ENCODE data around the gene APBB1IP. TPM values are rescaled to one million over a fixed set of nuclear protein-coding genes. Genes with fewer than 3 reads are reported as not detected.

The APBB1IP gene
- total and polyA plus RNA-seq, 9 of the 15 experiments (the other 6 are each of a cell fraction or from before 2014, with no cell fraction given), result 0.03 to 0.11 (median 0.06) TPM; not detected in 4

GRCh38 chr10:26528048-26528447, 89.9 kb downstream of the APBB1IP start:
- Histone ChIP-seq H3K9me1 (ENCODE audit: control insufficient read depth, insufficient read depth, low read length) (no peaks in the 10 kb centered on the region), H4K20me1 (replicated peaks; ENCODE audit: control insufficient read depth, insufficient read depth, low read length) (no peaks in the 10 kb centered on the region), H2AFZ (ENCODE audit: low read depth, low read length) (no peak overlapping the region), H3K4me2 (ENCODE audit: insufficient read depth, low read length) (no peak overlapping the region), H3K27ac (ENCODE audit: extremely low read depth, low read depth, low read length) (no peak overlapping the region; the same call in 2 of the 3 replicates), H3K36me3 (ENCODE audit: control insufficient read depth, insufficient read depth, low read length) (no peaks in the 10 kb centered on the region), H3K79me2 (ENCODE audit: control insufficient read depth, insufficient read depth, low read length) (no peaks in the 10 kb centered on the region), H3K4me3 (no peak overlapping the region), H3K9ac (ENCODE audit: insufficient read depth in 1 of 2, low read depth in 2 of 2, low read length in 2 of 2) (no peak overlapping the region), H3K9me3 (replicated peaks; ENCODE audit: control insufficient read depth, insufficient read depth, low read depth, low read length) (no peaks in the 10 kb centered on the region), H3K27me3 (ENCODE audit: control insufficient read depth in 2 of 2, insufficient read depth in 2 of 2, low read length in 2 of 2) (peaks cover 3 to 5% of the 10 kb centered on the region in 2 experiments; a peak in 1 of 5 replicates), H3K4me1 (replicated peaks in 1 of 2; ENCODE audit: control insufficient read depth in 2 of 2, insufficient read depth in 2 of 2, low read length in 2 of 2) (no peaks in the 10 kb centered on the region)
- intact Hi-C loops (cut with micrococcal nuclease) (no loop called here), in situ Hi-C loops (cut with MboI) (no loop called here)
- ChIA-PET CTCF (ENCODE audit: low intra/inter-chr PET ratio) (no interaction called here), POLR2A (no interaction called here)
- TF ChIP-seq NFXL1 (CRISPR knock-in tag; IDR thresholded peaks at IDR 0.05) (no peak), MCM2 (IDR thresholded peaks at IDR 0.05; ENCODE audit: low read depth) (no peak), ELF4 (CRISPR knock-in tag; IDR thresholded peaks at IDR 0.05) (no peak), MAFG (tag; conservative IDR thresholded peaks at IDR 0.05) (no peak), JUN (IDR thresholded peaks at IDR 0.05; ENCODE audit: borderline replicate concordance, low read depth, low read length) (no peak), JUN (CRISPR knock-in tag; IDR thresholded peaks at IDR 0.05; ENCODE audit: borderline replicate concordance) (no peak), VEZF1 (CRISPR knock-in tag; IDR thresholded peaks at IDR 0.05) (no peak), ZNF217 (CRISPR knock-in tag; IDR thresholded peaks at IDR 0.05) (no peak), SNAPC5 (CRISPR knock-in tag; IDR thresholded peaks at IDR 0.05) (no peak), NONO (IDR thresholded peaks at IDR 0.05; ENCODE audit: low read depth in 2 of 2, low read length in 1 of 2) (no peak), TGIF2 (CRISPR knock-in tag; IDR thresholded peaks at IDR 0.05) (no peak), KDM5B (IDR thresholded peaks at IDR 0.05; ENCODE audit: insufficient replicate concordance, low read depth, low read length) (no peak)
- WGBS (ENCODE audit: insufficient coverage, low coverage, missing lambda C conversion rate), result 0% methylated on average over 5 of the region's 5 CpGs
- ATAC-seq (no peak), FAIRE-seq (no peak), DNase-seq (ENCODE audit: extremely low read depth in 1 of 4, low spot score in 3 of 4) (no peak)
- no TSS peak for BruUV-seq (replicated peaks)

All from K562 (cell line).